Measurements from ENCODE around the gene PRPF8. TPM values are rescaled to one million over a fixed set of nuclear protein-coding genes. Genes with fewer than 3 reads are reported as not detected.

PRPF8 gene
- total RNA-seq, 1 experiment from 2014 or later, result 103 TPM

DNA sequence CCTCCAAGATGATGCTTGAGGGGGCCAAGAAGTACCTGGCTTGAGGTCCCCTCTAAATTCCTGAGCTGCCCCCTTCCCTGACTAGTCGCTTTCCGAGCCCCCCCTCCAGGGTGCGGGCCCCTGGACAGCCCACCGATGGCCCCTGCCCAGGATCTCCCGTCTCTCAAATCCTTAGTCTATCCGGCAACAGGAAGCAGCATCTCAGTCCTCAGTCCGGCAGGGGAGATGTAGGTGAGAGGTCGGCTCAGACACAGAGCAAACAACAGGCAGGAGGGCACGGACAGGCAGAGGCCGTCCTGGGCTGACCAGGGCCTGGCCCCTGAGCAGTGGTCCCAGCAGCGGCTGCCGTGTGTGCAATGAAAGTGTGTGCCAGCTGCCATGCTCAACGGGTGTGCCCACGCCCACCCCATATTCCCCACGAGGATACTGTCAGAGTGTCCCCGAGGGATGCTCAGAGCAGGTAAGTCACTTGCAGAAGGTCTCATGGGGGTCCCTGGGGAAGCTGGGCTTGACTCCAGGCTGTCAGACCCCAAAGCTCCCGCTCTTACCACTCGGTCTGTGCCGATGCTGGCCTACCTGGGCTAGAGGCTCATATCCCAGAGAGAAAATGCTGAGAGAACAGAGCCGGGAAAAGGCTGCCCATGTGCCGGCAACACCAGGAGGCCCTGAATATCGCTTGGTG is 63.3 kb downstream of the PRPF8 start:
- Histone ChIP-seq H3K9me2 (replicated peaks; ENCODE audit: low read length) (no peaks in the 10 kb centered on the region), H3K4me3 (ENCODE audit: low read length) (no peak overlapping the region), H3F3A (ENCODE audit: low read length, unreplicated experiment) (no peaks in the 10 kb centered on the region), H3K4me2 (ENCODE audit: low read length) (no peak overlapping the region), H3K9me3 (ENCODE audit: low read length) (no peaks in the 10 kb centered on the region), H4K20me1 (ENCODE audit: low read length) (no peaks in the 10 kb centered on the region), H3K4me1 (ENCODE audit: insufficient read depth, low read length) (no peaks in the 10 kb centered on the region), H3K79me2 (ENCODE audit: low read length) (no peaks in the 10 kb centered on the region), H2AFZ (ENCODE audit: low read length) (no peak overlapping the region), H3K36me3 (ENCODE audit: low read depth, low read length) (no peaks in the 10 kb centered on the region), H3K27ac (ENCODE audit: low read length) (no peak overlapping the region), H3K9ac (ENCODE audit: low read length) (no peak overlapping the region), H3K27me3 (ENCODE audit: low read length) (no peaks in the 10 kb centered on the region)
- no peak for TF ChIP-seq EZH2 (IDR thresholded peaks at IDR 0.05; ENCODE audit: low read length, unreplicated experiment)
- TF ChIP-seq CTCF (conservative IDR thresholded peaks at IDR 0.05; ENCODE audit: low read depth, low read length), result no peak
- no peak for TF ChIP-seq EZH2phosphoT487 (IDR thresholded peaks at IDR 0.05; ENCODE audit: borderline replicate concordance, low read length)
- intact Hi-C loops (cut with micrococcal nuclease), result no loop called here
- ChIA-PET POLR2A (ENCODE audit: unreplicated experiment) (no interaction called here), CTCF (no interaction called here)
- DNase-seq (no peak), ATAC-seq (no peak)
- no TSS peak for BruUV-seq (replicated peaks)

- no peaks in the 10 kb centered on the region for H4K20me1 ChIP-seq (ENCODE audit: low read length)
- ATAC-seq (no peak), DNase-seq (no peak)
- intact Hi-C loops (cut with micrococcal nuclease), result no loop called here
- no peaks in the 10 kb centered on the region for H3K79me2 ChIP-seq (ENCODE audit: low read length)
- no peaks in the 10 kb centered on the region for H3F3A ChIP-seq (ENCODE audit: low read length, unreplicated experiment)
- H3K4me1 ChIP-seq (ENCODE audit: insufficient read depth, low read length), result no peaks in the 10 kb centered on the region
- H2AFZ ChIP-seq (ENCODE audit: low read length), result no peak overlapping the region
- no peak overlapping the region for H3K9ac ChIP-seq (ENCODE audit: low read length)
- no peak overlapping the region for H3K27ac ChIP-seq (ENCODE audit: low read length)
- no peaks in the 10 kb centered on the region for H3K27me3 ChIP-seq (ENCODE audit: low read length)
- ChIA-PET CTCF (no interaction called here), POLR2A (ENCODE audit: unreplicated experiment) (no interaction called here)
- no peaks in the 10 kb centered on the region for H3K36me3 ChIP-seq (ENCODE audit: low read depth, low read length)
- no peaks in the 10 kb centered on the region for H3K9me2 ChIP-seq (replicated peaks; ENCODE audit: low read length)
- no peak overlapping the region for H3K4me2 ChIP-seq (ENCODE audit: low read length)
- BruUV-seq (replicated peaks), result no TSS peak
- H3K4me3 ChIP-seq (ENCODE audit: low read length), result no peak overlapping the region
- no peak for TF ChIP-seq EZH2phosphoT487 (IDR thresholded peaks at IDR 0.05; ENCODE audit: borderline replicate concordance, low read length)
- TF ChIP-seq CTCF (conservative IDR thresholded peaks at IDR 0.05; ENCODE audit: low read depth, low read length), result no peak
- no peak for TF ChIP-seq EZH2 (IDR thresholded peaks at IDR 0.05; ENCODE audit: low read length, unreplicated experiment)
- H3K9me3 ChIP-seq (ENCODE audit: low read length), result no peaks in the 10 kb centered on the region
Observed at GRCh38 chr17:1620486-1620885, 64.2 kb downstream of the PRPF8 start.

GRCh38 chr17:1617620-1618174 is 67.0 kb downstream of the PRPF8 start:
- Histone ChIP-seq H3K9ac (ENCODE audit: low read length) (no peak overlapping the region), H3K27ac (ENCODE audit: low read length) (no peak overlapping the region), H3K4me1 (ENCODE audit: insufficient read depth, low read length) (no peaks in the 10 kb centered on the region), H3K4me3 (ENCODE audit: low read length) (no peak overlapping the region), H3K79me2 (ENCODE audit: low read length) (no peaks in the 10 kb centered on the region), H3K4me2 (ENCODE audit: low read length) (no peak overlapping the region), H3F3A (ENCODE audit: low read length, unreplicated experiment) (no peaks in the 10 kb centered on the region), H3K9me2 (replicated peaks; ENCODE audit: low read length) (no peaks in the 10 kb centered on the region), H2AFZ (ENCODE audit: low read length) (no peak overlapping the region), H3K9me3 (ENCODE audit: low read length) (no peaks in the 10 kb centered on the region), H3K27me3 (ENCODE audit: low read length) (no peaks in the 10 kb centered on the region), H4K20me1 (ENCODE audit: low read length) (no peaks in the 10 kb centered on the region), H3K36me3 (ENCODE audit: low read depth, low read length) (no peaks in the 10 kb centered on the region)
- ChIA-PET CTCF (no interaction called here), POLR2A (ENCODE audit: unreplicated experiment) (no interaction called here)
- ATAC-seq (no peak), DNase-seq (no peak)
- BruUV-seq (replicated peaks), result no TSS peak
- TF ChIP-seq EZH2phosphoT487 (IDR thresholded peaks at IDR 0.05; ENCODE audit: borderline replicate concordance, low read length) (no peak), EZH2 (IDR thresholded peaks at IDR 0.05; ENCODE audit: low read length, unreplicated experiment) (no peak), CTCF (conservative IDR thresholded peaks at IDR 0.05; ENCODE audit: low read depth, low read length) (no peak)
- intact Hi-C loops (cut with micrococcal nuclease), result no loop called here

All from PC-3 (cell line).